Pons (tissue), 1 donor: ENCODE data around the gene HIVEP1.
"Not testable (repeated sequence)": the region's sequence is repeated elsewhere in the genome, so short reads cannot be mapped to it uniquely, and the experiment has no call there.

Experiments used
- DNase-seq: peaks from one replicate; pipeline ENCODE4 v3.0.0-alpha.2; 2016; ENCODE audit warnings: low spot score

HIVEP1 gene

DNA sequence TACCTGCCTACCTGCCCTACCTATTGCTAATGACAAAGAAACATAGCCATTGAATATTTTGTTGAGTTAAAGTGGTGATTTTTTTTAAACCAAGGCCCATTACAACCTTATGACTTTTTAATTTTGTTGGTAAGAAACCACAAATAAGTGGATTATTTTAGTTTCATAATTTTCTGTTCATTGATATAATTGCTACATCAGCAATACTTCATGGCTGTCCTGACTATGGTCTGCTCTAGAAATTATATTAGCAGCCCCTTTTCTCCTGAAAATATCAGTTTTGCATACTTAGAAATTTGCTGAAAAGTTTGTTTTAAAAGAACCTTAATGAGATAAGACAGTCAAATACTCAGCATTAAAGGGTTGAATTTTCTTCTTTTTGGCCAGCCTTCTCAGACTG is 106.5 kb downstream of the HIVEP1 start:
- DNase-seq, result no peak

DNA sequence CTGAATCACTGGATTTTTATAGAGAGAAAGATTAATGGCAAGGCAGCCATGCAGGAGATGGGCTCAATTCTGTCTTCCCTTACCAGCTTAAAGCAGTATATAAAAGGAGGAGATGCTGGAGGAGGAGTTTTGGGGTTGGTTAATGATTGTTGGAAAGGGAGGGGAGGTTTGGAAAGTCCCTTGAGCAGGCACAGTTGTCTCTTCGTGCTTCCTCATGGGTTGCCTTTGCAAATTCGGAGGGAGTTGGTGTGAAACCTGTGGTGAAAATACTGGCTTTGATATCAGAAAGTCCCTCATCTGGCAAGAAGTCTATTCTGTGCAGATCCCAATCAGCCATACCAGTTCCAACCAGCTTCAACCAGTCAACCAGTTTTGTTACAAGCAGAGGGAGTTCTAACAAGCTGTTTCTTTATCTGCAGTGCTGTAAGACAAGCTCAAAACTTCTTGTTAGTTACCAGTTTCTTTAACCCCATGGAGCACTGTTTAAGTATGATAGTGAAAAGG is 107.0 kb downstream of the HIVEP1 start:
- DNase-seq, result no peak

GRCh38 chr6:12125396-12125795 is 113.3 kb downstream of the HIVEP1 start:
- no peak for DNase-seq

GRCh38 chr6:12126051-12126450 is 113.9 kb downstream of the HIVEP1 start:
- DNase-seq, result no peak

GRCh38 chr6:12129523-12129922 is 117.4 kb downstream of the HIVEP1 start:
- DNase-seq, result no peak

- DNase-seq, result no peak
These were observed 120.5 kb downstream of the HIVEP1 start for GRCh38 chr6:12132351-12133222.

DNA sequence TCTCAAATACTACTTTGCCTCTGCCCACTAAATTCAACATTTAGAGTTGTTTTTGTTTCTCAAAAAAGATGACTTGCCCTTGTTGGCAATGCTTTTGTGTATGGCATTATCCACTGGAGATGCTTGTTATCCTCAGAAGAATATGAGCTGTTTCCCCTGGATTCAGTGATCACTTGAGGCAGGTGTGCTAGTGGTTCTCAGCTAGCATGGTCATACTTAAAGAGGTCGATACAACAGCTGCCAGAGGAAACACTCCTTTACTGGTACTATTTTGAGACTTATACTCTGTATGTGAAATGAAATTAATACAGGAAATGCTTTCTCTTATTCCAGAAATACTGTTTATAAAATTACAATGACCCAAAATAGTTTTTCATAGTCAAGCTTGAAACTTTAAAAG is 122.5 kb downstream of the HIVEP1 start:
- no peak for DNase-seq

GRCh38 chr6:12134991-12135390 is 122.9 kb downstream of the HIVEP1 start:
- no peak for DNase-seq

DNA sequence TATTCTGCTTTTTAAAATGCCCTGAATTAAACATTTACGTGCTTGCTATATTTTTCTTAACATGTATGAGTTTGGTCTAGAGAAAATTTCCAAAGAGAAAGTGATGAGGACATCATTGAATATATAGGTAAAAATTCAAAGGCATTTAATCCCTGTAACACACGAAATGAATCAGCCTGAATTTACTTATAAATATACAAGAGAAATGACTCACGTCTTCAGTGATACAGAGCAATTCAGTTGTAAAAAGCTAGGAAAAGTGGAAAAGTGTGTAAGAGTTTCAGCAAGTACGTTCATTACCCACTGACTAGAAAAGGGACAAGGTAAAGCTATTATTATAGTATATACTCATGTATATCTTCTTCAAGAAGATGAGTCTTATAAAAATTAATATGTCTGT is 124.8 kb downstream of the HIVEP1 start:
- no peak for DNase-seq

GRCh38 chr6:12137480-12137879 is 125.4 kb downstream of the HIVEP1 start:
- DNase-seq, result peak; percentile 82

DNA sequence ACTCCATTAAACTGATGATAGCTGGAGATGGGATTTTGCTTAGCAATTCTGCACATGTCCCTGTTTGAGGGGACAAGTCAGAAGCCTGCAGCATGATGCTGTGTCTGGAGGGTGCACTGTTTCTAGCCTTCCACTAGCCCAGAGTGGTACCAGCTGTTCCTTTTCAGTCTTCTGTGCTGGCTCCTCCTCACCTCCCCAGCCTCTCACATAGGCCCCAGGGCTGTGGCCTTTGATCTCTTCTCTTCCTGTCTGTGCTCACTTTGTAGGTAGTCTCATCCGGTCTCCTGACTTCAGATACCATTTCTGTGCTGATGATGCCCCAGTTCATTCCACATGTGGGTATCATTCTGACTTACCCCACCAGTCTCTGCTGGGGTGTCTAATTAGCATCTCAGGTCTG is 126.3 kb downstream of the HIVEP1 start:
- peak; percentile 37 for DNase-seq

DNA sequence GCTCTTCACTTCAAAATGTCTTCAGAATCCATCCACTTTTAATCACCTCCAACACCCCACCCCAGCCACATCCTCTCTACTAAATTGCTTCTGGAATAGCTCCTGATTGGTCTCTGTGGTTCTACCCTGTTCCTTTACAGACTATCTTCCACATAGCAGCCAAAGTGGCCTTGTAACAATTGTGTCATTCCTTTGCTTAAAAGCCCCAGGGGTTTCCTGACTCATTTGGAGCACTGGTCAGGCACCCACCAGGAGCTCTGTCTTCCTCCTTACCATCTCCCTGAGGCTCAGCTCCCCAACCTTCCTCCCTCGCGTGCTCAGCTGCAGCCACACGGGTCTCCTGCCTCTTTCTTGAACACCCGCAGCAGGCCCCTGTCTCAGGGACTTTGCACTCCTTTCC is 126.8 kb downstream of the HIVEP1 start:
- DNase-seq, result no peak

DNA sequence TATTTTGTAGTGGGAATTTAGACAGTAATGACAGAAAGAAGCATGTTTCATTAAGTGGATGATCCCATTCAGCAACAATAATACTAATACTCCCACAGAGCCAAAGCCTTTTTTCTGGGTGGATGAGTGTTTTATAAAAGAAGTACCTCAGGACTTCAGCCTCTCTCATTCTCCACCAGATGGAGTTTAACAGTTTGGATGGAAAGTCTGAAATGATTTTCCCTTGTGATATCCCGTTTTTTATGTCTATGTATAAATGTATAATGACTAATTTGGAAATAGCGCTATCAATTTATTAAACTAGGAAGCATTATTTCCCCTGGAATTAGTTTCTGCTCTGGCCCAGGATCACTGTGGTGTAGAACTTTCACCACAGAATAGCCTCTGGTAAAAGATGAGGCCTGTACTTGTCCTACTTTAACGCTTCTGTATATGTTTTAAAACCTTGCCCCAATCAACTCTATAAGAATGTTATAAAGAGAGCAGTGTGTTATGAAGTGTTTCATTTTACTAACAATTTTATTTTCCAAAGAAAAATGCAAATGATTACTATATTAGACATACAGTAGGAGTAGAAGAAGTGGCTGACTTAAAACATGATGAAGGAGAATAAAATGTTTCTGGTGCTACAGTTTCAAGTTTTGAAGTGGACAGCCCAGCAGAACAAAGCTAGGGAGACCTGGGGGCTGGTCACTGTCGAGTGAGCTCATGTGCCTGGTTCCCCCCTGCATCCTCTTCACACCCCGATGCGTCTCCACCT is 135.6 kb downstream of the HIVEP1 start:
- DNase-seq, result no peak

- DNase-seq, result no peak
These were observed 136.2 kb downstream of the HIVEP1 start for GRCh38 chr6:12148317-12148801.

- no peak for DNase-seq
These were observed 136.7 kb downstream of the HIVEP1 start for GRCh38 chr6:12148841-12149240.

DNA sequence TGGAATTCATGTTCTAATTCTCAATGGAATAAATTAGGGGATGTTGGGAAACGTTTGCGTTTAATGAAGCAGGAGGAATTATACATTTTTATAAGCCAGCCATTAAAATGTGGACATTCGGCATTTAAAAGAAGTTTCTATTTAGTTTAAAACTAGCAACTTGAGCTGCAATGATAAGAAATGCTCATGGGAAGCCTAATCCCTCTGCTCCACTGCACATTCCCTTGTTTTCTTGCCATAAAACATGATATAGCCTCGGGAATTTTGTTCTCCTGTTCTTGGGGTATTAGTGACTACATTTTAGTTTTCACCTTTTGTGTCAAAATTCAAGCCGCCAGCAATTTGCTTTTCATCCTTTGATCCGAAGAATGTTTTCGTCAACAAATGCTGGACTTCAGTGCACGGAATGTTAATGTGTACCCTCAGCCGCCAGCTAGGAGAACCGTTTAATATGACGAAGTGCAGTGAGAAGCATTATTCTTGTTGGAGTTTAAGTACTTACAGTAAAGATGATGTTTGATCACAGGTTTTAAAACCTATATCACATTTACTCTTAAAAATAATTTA is 137.9 kb downstream of the HIVEP1 start:
- peak; percentile 66 for DNase-seq

DNA sequence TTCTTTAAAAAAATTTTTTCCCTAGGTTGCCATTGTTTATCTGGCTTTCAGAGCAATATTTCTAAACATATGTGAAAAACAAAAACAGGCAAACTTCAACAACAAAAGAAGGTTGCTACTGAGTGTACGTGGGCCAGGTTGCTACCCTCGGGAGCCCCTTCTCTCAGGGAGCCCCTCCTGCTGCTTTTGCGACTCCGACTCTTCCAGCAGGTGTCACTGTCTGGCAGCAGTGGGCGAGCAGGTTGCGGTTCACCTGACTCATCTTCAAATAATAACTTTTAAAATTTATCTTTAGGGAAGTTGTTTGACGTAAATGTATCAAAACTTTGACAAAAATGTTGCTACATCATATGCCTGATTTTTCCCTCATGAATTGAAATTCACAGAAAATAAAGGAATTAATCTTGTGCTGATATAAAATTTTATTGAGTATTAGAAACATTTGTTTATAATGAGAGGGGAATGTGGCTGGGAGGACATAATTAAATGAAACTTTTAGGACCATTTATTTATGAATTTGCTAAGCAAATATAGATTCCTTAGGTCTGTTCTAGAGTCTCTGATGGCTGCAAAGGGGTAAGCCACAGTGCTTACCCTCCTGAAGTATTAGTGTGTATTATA is 138.8 kb downstream of the HIVEP1 start:
- DNase-seq, result peak; percentile 70

GRCh38 chr6:12151433-12151820 is 139.3 kb downstream of the HIVEP1 start:
- peak; percentile 48 for DNase-seq

- DNase-seq, result peak; percentile 94
These were observed 140.2 kb downstream of the HIVEP1 start for GRCh38 chr6:12152023-12152970.

GRCh38 chr6:12155769-12156168 is 143.7 kb downstream of the HIVEP1 start:
- not testable (repeated sequence) for DNase-seq
